ENCODE results near the gene TASP1.

The TASP1 gene

DNA sequence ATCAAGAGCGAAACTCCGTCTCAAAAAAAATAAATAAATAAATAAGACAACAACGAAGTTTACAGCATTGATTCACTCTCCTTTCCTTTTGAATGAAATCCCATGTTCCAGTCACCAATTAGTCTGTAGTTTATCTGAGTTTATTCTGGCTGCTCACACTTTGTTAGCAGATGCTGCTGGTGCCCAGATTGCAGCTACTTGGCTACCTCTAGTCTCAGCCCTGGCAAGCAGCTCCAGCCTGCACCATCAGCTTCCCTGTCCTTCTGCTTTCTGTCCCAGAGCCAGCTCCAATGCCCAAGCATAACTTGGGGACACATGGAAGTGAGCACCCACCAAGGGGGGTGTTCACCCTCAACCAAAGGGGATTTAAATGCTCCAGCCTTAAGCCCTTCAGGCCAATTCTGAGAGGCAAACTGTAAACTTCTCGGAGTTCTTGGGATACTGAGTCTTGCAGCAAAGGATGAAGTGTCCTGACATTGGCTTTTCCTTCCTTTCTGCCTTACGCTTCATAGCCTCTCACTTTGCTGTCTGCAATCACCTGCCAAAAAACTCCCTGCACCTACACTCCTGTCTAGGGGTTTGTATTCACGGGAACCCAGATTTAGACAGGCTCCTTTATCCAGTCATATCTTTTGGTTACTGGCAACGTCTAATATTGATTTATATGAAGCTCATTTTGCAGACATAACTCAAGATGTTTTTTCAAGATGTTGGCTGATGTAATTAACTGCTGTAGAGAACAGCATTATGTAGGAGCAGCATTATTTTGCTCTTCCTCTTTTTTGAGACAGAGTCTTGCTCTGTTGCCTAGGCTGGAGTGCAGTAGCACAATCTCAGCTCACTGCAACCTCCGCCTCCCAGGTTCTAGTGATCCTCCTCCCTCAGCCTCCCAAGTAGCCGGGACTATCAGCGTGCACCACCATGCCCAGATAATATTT, 9.8 kb upstream of the TASP1 start:
- Histone ChIP-seq H2AFZ (ENCODE audit: low read depth, low read length) (no peak overlapping the region), H2AK5ac (ENCODE audit: low read length, severe bottlenecking) (no peak overlapping the region), H3K4me3 (ENCODE audit: insufficient read depth in 1 of 2, low read depth in 1 of 2, low read length in 2 of 2) (no peak overlapping the region), H3K4me2 (ENCODE audit: low read length, poor library complexity, severe bottlenecking) (no peak overlapping the region), H2BK12ac (ENCODE audit: low read length in 2 of 2) (no peak overlapping the region), H3K9ac (ENCODE audit: low read length) (no peak overlapping the region), H3K27ac (ENCODE audit: low read length, poor library complexity, severe bottlenecking) (no peak overlapping the region), H3K18ac (ENCODE audit: low read depth in 1 of 2, low read length in 2 of 2) (no peak overlapping the region), H3K79me1 (replicated peaks; ENCODE audit: low read length, poor library complexity, severe bottlenecking) (no peaks in the 10 kb centered on the region), H3K23ac (ENCODE audit: low read length in 2 of 2) (no peak overlapping the region), H3K36me3 (ENCODE audit: control insufficient read depth in 1 of 2, insufficient read depth in 2 of 2, low read depth in 1 of 2, low read length in 2 of 2) (no peaks in the 10 kb centered on the region), H3K4me1 (ENCODE audit: control insufficient read depth, insufficient read depth, low read depth, low read length) (no peaks in the 10 kb centered on the region), H2BK120ac (ENCODE audit: low read depth, low read length) (no peak overlapping the region), H2BK5ac (ENCODE audit: low read depth, low read length, poor library complexity, severe bottlenecking) (no peak overlapping the region), H3K27me3 (ENCODE audit: control insufficient read depth in 1 of 2, insufficient read depth in 1 of 2, low read length in 2 of 2) (peaks cover 2 to 3% of the 10 kb centered on the region in 2 experiments), H3K9me3 (ENCODE audit: control insufficient read depth, low read length) (no peaks in the 10 kb centered on the region), H3K14ac (ENCODE audit: low read length in 2 of 2) (no peak overlapping the region), H3K4ac (ENCODE audit: low read depth in 1 of 2, low read length in 2 of 2) (no peak overlapping the region), H4K91ac (ENCODE audit: low read length) (no peak overlapping the region), H4K8ac (ENCODE audit: low read length) (no peak overlapping the region), H2BK15ac (ENCODE audit: low read depth, poor library complexity, severe bottlenecking) (no peak overlapping the region)
- no peak for DNase-seq
- 87% methylated on average over 8 of the region's 10 CpGs for WGBS

DNA sequence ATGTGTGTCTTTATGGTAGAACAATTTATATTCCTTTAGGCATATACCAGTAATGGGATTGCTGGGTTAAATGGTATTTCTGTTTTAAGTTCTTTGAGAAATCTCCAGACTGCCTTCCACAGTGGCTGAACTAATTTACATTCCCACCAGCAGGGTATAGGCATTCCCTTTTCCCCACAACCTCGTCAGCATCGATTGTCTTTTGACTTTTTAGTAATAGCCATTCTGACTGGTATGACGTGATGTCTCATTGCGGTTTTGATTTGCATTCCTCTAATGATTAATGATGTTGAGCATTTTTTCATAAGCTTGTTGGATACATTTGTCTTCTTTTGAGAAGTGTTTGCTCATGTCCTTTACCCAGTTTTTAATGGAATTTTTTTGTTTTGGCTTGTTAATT, 5.3 kb upstream of the TASP1 start:
- 84% methylated on average over 4 of the region's 4 CpGs for WGBS
- Histone ChIP-seq H2BK120ac (ENCODE audit: low read depth, low read length) (no peak overlapping the region), H2BK15ac (ENCODE audit: low read depth, poor library complexity, severe bottlenecking) (no peak overlapping the region), H3K18ac (ENCODE audit: low read depth in 1 of 2, low read length in 2 of 2) (no peak overlapping the region), H3K27me3 (ENCODE audit: control insufficient read depth in 1 of 2, insufficient read depth in 1 of 2, low read length in 2 of 2) (peaks cover 6 to 18% of the 10 kb centered on the region in 2 experiments), H3K9ac (ENCODE audit: low read length) (no peak overlapping the region), H3K4me1 (ENCODE audit: control insufficient read depth, insufficient read depth, low read depth, low read length) (no peaks in the 10 kb centered on the region), H2AFZ (ENCODE audit: low read depth, low read length) (no peak overlapping the region), H3K27ac (ENCODE audit: low read length, poor library complexity, severe bottlenecking) (no peak overlapping the region), H2BK12ac (ENCODE audit: low read length in 2 of 2) (no peak overlapping the region), H3K36me3 (ENCODE audit: control insufficient read depth in 1 of 2, insufficient read depth in 2 of 2, low read depth in 1 of 2, low read length in 2 of 2) (no peaks in the 10 kb centered on the region), H2BK5ac (ENCODE audit: low read depth, low read length, poor library complexity, severe bottlenecking) (no peak overlapping the region), H3K14ac (ENCODE audit: low read length in 2 of 2) (no peak overlapping the region), H3K23ac (ENCODE audit: low read length in 2 of 2) (no peak overlapping the region), H3K9me3 (ENCODE audit: control insufficient read depth, low read length) (no peaks in the 10 kb centered on the region), H4K91ac (ENCODE audit: low read length) (no peak overlapping the region), H4K8ac (ENCODE audit: low read length) (no peak overlapping the region), H3K4ac (ENCODE audit: low read depth in 1 of 2, low read length in 2 of 2) (no peak overlapping the region), H2AK5ac (ENCODE audit: low read length, severe bottlenecking) (no peak overlapping the region), H3K4me3 (ENCODE audit: insufficient read depth in 1 of 2, low read depth in 1 of 2, low read length in 2 of 2) (no peak overlapping the region), H3K79me1 (replicated peaks; ENCODE audit: low read length, poor library complexity, severe bottlenecking) (no peaks in the 10 kb centered on the region), H3K4me2 (ENCODE audit: low read length, poor library complexity, severe bottlenecking) (no peak overlapping the region)
- DNase-seq: peak; percentile 6

DNA sequence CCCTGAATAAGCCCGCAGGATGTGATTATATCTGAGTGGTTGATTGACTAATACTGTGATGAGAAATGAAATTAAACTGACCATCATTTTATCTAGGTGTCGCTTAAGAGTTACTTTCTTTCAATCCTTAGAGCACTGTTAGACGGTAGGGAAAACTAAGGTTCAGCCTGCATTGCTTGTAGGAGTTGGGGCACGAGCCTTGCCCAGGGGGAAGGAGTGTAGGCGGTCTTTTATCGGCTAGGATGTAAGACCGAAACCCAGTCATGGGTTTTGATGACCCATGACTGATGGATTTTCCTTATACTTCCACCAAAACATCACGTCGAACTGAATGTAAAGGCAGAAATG, 392 bp upstream of the TASP1 start:
- H3K79me1 ChIP-seq (replicated peaks; ENCODE audit: low read length, poor library complexity, severe bottlenecking): peaks cover 5% of the 10 kb centered on the region
- DNase-seq: no peak
- no peak overlapping the region for H3K14ac ChIP-seq (ENCODE audit: low read length in 2 of 2)
- no peaks in the 10 kb centered on the region for H3K9me3 ChIP-seq (ENCODE audit: control insufficient read depth, low read length)
- H2AK5ac ChIP-seq (ENCODE audit: low read length, severe bottlenecking): no peak overlapping the region
- no peak overlapping the region for H2BK12ac ChIP-seq (ENCODE audit: low read length in 2 of 2)
- no peaks in the 10 kb centered on the region for H3K36me3 ChIP-seq (ENCODE audit: control insufficient read depth in 1 of 2, insufficient read depth in 2 of 2, low read depth in 1 of 2, low read length in 2 of 2)
- peak overlapping the region; percentile 93 for H3K9ac ChIP-seq (ENCODE audit: low read length)
- H2BK5ac ChIP-seq (ENCODE audit: low read depth, low read length, poor library complexity, severe bottlenecking): no peak overlapping the region
- H2BK15ac ChIP-seq (ENCODE audit: low read depth, poor library complexity, severe bottlenecking): no peak overlapping the region
- peak overlapping the region; percentile 88 for H3K4me2 ChIP-seq (ENCODE audit: low read length, poor library complexity, severe bottlenecking)
- WGBS: 3% methylated on average over 4 of the region's 9 CpGs
- H3K27ac ChIP-seq (ENCODE audit: low read length, poor library complexity, severe bottlenecking): no peak overlapping the region
- H4K8ac ChIP-seq (ENCODE audit: low read length): peak overlapping the region; percentile 95
- H3K23ac ChIP-seq (ENCODE audit: low read length in 2 of 2): no peak overlapping the region
- no peak overlapping the region for H4K91ac ChIP-seq (ENCODE audit: low read length)
- peak overlapping the region in 1 of 2 experiments; percentile 75 for H3K4ac ChIP-seq (ENCODE audit: low read depth in 1 of 2, low read length in 2 of 2)
- H3K27me3 ChIP-seq (ENCODE audit: control insufficient read depth in 1 of 2, insufficient read depth in 1 of 2, low read length in 2 of 2): peaks cover 6 to 18% of the 10 kb centered on the region in 2 experiments
- H3K4me1 ChIP-seq (ENCODE audit: control insufficient read depth, insufficient read depth, low read depth, low read length): no peaks in the 10 kb centered on the region
- H3K18ac ChIP-seq (ENCODE audit: low read depth in 1 of 2, low read length in 2 of 2): no peak overlapping the region
- peak overlapping the region; percentile 98 for H2AFZ ChIP-seq (ENCODE audit: low read depth, low read length)
- H2BK120ac ChIP-seq (ENCODE audit: low read depth, low read length): no peak overlapping the region
- peak overlapping the region; percentile 63 to 100 for H3K4me3 ChIP-seq (ENCODE audit: insufficient read depth in 1 of 2, low read depth in 1 of 2, low read length in 2 of 2)

DNA sequence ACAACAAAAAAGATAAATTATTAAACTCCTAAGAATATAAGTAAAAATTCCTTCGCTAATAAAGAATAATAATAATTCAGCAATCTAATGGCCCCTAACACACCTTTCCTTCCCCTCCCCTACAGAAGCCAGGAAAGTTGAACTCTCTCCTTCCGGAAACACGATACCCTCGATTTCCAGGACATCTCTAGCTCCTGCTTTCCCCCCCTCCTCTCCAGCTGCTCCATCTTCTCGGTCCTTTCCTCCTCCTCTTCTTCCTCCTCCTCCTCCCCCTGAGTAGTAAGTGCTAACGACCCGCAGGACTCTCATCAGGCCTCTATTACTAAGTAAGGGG, 603 bp downstream of the TASP1 start:
- under 1% methylated on average over 7 of the region's 7 CpGs for WGBS
- H3K4me1 ChIP-seq (ENCODE audit: control insufficient read depth, insufficient read depth, low read depth, low read length): no peaks in the 10 kb centered on the region

More for the DNA sequence above, 603 bp downstream of the TASP1 start:
- no peak overlapping the region for H4K91ac ChIP-seq (ENCODE audit: low read length)
- peak overlapping the region; percentile 88 for H3K4me2 ChIP-seq (ENCODE audit: low read length, poor library complexity, severe bottlenecking)
- peak overlapping the region; percentile 5 for H3K27ac ChIP-seq (ENCODE audit: low read length, poor library complexity, severe bottlenecking)
- H3K9ac ChIP-seq (ENCODE audit: low read length): peak overlapping the region; percentile 93
- no peak overlapping the region for H2BK12ac ChIP-seq (ENCODE audit: low read length in 2 of 2)
- no peak overlapping the region for H2BK5ac ChIP-seq (ENCODE audit: low read depth, low read length, poor library complexity, severe bottlenecking)
- H3K79me1 ChIP-seq (replicated peaks; ENCODE audit: low read length, poor library complexity, severe bottlenecking): peaks cover 5% of the 10 kb centered on the region
- H3K27me3 ChIP-seq (ENCODE audit: control insufficient read depth in 1 of 2, insufficient read depth in 1 of 2, low read length in 2 of 2): peaks cover 4 to 15% of the 10 kb centered on the region in 2 experiments
- peak overlapping the region; percentile 97 for H2AFZ ChIP-seq (ENCODE audit: low read depth, low read length)
- no peaks in the 10 kb centered on the region for H3K9me3 ChIP-seq (ENCODE audit: control insufficient read depth, low read length)
- H4K8ac ChIP-seq (ENCODE audit: low read length): peak overlapping the region; percentile 35
- peak overlapping the region in 1 of 2 experiments; percentile 67 for H3K18ac ChIP-seq (ENCODE audit: low read depth in 1 of 2, low read length in 2 of 2)
- no peak overlapping the region for H2AK5ac ChIP-seq (ENCODE audit: low read length, severe bottlenecking)
- H3K14ac ChIP-seq (ENCODE audit: low read length in 2 of 2): no peak overlapping the region
- H3K36me3 ChIP-seq (ENCODE audit: control insufficient read depth in 1 of 2, insufficient read depth in 2 of 2, low read depth in 1 of 2, low read length in 2 of 2): no peaks in the 10 kb centered on the region
- H3K4me3 ChIP-seq (ENCODE audit: insufficient read depth in 1 of 2, low read depth in 1 of 2, low read length in 2 of 2): peak overlapping the region; percentile 94 to 100
- H3K23ac ChIP-seq (ENCODE audit: low read length in 2 of 2): no peak overlapping the region
- no peak overlapping the region for H2BK120ac ChIP-seq (ENCODE audit: low read depth, low read length)
- H3K4ac ChIP-seq (ENCODE audit: low read depth in 1 of 2, low read length in 2 of 2): peak overlapping the region in 1 of 2 experiments; percentile 6
- DNase-seq: no peak
- H2BK15ac ChIP-seq (ENCODE audit: low read depth, poor library complexity, severe bottlenecking): no peak overlapping the region
